Measurements from ENCODE around the gene UPB1. TPM values are rescaled to one million over a fixed set of nuclear protein-coding genes. Genes with fewer than 3 reads are reported as not detected.
A peak's percentile ranks its signal among the peaks of the same experiment; 100 is the strongest.
"Not testable (repeated sequence)": the region's sequence is repeated elsewhere in the genome, so short reads cannot be mapped to it uniquely, and the experiment has no call there.

The UPB1 gene
- total RNA-seq, 1 donor from 2014 or later, result 0.17 TPM

DNA sequence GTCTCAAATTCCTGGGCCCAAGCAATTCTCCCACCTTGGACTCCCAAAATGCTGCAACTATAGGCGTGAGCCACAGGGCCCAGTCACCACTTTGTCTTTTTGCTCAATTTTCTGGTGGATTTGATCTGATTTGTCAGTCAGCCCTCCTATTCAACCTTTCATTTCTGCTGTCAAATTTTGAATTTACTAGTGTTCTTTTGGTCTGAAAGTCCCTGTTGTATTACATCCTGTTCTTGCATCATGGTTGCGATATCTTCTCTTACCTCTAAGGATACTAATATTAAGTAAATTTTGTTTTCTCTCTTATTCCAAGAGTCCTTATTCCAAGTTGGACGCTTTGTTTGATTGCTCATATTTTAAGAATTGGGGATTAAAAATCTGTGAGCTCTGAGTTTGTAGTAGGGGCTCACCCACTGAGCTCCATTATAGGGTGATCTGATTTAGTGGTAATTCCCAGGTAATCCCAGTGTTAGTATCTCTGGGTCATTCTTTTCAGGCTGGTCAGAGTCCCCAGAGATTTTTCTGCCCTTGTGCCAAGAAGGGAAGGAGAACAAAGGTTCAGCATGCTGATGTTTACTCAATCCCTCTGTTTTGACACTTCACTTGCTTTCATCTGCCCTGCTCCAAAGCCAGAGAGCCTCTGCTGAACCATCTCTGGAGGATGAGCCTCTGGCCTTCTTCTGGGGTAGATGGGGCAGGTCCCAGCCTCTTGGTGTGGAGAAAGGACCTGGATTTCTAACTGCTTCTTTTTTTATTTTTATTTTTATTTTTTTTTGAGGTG lies 10.0 kb downstream of the UPB1 start:
- no peak for DNase-seq

DNA sequence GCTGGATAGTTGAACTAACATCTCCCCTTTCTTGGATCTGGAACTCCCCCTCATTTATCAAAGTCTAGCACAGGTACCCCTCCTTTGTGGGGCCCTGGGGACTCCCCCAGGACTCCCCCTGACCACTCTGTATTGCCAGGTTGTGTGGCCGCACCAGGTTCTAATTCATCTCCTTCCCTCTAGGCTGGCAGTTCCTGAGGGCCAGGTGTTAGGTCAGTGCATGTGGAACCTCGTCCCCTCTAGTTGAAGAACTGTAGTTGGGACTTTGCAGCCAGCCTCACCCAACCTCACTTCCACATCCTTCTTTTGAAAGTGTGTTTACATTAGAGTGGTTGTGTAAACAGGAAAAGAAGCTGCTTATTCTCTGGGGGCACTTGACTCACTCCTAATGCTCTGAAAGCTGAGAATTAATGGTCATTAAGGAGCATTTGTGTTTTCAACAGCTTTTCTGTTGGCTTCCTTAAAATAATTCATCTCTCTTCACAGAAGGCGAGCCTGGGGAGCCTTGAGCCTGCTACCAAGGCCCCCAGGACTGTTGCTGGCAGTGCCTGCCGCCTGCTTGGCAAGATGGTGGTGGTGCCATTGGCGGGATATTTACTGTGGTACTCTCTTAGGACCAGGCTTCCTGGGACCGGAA lies 11.8 kb downstream of the UPB1 start:
- DNase-seq, result peak; percentile 29

DNA sequence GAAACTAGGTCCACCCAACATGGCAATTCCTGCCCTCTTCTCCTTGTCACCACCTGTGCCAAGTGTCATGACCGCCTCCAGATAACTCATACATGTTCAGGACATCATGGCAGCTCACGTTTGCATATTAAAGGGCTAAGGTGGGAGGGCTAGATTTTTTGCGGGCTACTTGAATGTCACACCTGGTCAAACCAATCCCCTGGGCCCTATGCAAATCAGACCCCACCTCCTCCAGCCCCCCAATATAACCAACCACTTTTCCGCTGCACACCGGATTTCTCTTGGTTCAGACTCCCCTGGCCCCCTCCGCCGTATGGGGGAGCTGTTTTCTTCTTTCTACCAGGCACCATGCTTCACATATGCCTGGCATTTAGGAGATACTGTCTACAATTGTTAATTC lies 12.6 kb downstream of the UPB1 start:
- DNase-seq, result no peak

DNA sequence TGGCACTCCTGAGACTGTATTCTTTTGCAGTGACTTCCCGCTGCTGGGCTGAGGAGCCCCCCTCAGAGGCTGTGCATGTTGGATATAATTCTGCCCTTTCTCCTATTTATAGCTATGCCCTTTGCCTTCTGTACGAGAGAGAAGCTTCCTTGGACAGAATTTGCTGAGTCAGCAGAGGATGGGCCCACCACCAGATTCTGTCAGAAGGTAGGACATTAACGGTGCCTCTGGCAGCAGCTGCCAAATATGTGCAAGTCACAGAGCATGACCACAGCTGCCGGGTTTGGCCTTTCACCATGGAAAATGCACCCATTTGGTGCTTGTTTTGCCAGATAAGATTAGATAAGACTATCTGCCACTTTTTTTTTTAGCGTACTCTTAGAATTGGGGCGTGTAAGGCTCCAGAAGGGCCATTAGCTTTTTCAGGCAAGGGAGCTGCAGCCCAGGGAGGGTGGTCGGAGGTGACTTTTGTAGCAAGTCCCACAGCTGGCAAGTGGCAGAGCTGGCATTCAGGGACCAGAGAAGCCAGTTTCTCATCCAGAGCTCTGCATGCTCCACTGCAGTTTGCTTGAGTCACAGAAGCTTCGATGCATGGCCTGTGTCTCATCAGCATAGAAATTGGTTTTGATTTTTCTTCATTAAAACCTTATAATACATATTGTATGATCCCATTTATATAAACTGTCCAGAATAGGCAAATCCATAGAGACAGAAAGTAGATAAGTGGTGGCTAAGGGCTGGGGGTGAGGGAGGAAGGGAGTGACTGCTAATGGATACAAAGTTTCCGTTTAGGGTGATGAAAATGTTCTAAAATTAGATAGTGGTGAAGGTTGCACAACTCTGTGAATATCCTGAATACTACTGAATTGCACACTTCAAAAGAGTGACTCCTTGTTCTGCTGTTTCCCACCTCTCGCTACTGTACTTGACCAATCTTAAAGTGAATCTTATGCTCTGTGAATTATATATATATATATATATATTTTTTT lies 15.8 kb downstream of the UPB1 start:
- no peak for DNase-seq

DNA sequence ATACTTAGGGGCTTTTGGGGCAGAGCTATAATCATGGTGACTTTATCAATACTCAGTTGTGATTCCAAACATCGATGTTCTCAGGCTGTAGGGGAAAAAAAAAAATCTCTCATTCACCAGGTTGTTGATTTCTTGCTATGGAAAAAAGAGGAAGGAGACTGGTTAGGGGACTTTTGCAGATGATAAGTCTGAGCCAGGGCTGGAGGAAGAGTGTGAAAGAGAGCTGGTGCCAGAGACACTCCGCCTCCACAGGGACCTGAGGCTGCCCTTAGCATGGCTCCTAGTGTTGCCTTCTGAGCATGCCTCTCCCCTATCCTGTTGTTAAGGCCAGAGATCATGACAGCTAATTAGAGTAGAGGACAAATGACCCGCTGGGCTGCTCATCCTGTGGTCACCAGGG lies 16.9 kb downstream of the UPB1 start:
- DNase-seq, result no peak

DNA sequence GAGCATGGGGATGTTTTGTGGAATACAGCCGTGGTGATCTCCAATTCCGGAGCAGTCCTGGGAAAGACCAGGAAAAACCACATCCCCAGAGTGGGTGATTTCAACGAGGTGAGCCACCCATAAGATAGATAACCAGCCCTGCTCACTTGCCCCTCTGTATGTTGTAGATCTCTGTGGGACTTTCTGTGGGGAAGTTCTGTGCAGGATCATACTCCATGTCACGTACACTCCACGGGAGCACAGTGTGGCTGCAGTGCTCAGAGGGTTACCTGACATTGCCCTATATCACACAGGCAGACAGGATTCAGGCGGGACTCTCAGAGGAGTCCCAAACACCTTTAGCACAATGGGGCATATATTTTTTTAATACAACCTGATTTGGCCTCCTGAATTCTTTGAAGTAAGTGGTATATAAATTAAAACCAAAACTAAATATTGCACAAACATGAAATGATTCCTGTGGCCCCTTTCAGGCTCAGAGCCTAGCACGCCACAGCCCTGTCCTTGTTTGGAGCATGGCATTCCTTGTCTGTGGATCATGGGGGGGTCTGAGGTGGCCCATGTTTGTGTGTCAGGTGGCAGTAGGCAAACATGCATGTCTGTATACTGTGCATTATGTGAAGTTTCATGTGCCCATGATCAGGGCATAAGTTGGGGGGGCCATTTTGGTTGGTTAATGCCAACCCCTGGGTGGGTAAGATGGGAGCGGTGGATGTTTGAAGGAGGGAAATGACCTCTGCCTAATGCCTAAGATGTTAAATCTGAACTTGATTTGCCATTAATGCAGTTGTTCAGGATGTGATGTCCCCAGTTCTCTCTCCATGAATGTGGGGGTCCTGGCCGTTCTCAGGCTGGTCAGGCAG lies 18.5 kb downstream of the UPB1 start:
- no peak for DNase-seq

DNA sequence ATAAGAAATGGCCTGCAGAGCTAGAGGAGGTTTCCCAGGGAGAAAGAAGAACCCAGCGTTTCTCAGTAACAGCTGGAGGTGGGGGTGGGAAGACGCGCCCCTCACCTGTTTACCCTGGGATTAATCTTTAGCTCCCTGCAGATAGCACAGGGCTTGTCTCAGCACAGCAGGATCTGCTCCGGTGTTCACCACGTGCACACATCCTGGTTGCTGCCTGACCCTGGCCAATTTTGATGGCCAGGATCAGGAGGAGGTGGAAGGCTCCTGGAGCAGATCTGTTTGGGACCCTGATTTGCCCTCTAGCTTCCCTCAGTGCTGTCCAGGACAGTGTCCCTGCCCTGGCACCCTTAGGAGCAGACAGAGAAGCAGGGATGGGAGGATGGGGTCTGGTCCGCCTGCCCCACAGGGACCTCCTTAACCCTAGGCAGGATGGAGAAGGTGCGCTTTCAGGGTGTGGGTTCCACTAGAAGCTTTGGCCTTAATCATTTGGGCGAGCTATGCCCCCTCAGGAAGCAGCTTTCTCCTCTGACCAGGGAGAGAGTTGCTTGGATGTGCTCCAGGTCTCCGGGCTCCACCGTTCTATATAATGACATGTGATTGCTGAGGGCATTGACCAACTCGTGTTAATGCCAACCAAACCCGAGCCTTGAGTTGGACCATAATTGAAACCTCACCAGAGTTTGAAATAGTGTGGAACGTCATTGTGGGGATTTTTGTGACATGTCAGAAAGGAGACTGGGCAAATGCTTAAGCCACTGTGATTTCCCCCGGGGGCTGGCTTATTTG lies 19.3 kb downstream of the UPB1 start:
- no peak for DNase-seq

DNA sequence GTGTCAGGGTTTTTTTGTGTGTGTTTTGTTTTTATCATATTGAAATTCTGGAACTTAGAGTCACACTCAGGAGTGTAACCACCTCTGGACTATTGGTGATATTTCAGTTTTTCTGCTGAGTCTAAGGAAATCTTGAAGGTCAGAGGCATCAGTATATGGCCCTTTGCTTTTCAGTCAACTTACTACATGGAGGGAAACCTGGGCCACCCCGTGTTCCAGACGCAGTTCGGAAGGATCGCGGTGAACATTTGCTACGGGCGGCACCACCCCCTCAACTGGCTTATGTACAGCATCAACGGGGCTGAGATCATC lies 19.9 kb downstream of the UPB1 start:
- DNase-seq, result no peak

DNA sequence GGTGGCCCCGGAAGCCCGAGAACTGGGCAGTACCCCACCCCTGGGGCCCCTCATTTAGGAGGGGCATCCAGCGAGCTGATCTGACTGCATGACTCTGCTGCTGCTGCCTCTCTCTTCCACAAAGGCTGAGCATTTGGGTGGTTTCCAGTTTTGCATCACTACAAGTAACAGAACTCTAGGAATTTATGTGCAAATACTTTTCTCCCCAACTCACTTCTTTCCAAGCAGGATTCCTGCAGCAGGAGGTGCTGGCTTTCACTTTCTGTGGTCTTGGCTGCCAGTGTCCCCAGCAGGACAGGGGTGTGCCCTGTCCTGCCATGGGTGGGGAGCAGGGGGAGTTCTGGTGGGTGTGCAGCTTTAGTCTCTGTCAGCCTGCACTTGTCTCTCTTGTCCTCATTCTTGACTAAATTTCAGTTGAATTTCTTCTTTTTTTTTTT lies 21.2 kb downstream of the UPB1 start:
- DNase-seq, result no peak

DNA sequence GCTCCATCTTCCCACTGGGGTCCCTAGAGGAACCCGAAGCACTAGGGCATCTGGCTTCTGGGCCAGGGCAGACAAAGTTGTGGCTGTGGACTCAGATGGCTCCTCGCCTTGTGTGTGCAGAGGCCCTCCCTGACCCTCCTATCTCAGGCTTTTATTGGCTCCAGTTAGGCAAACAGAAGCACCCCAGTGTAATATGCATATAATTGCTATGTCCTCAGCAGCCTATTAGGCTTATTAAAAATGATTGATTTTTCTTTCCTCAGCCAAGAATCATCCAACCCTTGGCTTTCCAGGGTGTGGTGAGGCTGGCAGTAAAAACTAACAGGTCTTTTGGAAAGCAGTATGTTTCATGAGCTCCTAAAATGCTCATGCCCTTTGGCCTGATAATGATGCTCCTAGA lies 22.3 kb downstream of the UPB1 start:
- DNase-seq, result no peak

DNA sequence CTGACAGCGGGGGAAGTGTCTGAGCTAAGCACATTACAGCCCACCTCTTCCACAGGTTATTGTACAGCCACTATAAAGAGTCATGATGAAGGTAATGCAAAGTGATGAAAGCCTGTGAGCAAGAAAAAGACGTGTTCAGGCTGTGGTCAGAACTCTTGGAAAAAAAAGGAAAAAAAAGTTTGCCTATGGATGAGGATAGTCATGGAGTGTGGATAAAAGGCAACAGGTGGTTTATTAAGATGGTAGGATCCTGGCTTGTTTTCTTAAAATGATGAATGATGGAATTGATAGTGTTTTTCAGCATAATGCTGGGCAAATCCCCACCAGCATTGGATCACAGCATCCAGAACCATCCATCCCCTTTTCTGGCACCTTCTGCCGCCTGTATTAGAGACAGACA lies 23.1 kb downstream of the UPB1 start:
- DNase-seq, result no peak

DNA sequence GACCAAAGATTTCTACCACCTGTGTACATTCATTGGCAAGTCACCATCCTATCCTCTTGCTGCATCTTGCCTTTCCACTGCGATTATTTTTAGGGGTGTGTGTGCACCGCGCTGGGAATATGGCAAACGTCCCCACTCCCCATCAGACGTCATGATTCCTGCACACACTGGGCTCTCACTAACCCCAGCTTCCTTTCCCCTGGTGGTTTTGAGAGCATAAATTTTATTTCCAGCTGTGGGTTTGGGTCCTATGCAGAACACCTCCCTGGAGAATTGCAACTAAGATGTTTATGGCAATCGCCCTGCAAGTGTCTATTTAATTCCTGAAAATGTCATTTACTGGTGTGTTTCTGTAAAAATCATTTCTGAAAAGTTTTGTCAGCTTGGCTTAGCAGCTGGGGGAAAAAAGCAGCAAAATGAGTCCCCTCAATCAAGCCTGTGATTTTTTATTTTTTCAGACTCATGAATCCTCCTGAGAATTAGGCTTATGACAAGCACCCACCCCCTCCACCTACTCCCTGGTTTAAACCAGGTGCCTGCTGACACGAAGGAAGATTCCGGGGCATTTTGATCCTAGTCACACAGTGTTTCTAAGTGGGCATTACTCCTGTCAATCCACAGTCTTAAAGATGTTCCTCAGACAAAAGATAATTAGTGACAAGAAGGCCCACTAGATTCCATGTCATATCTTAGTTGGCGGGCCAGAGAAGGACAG lies 23.8 kb downstream of the UPB1 start:
- DNase-seq, result no peak

DNA sequence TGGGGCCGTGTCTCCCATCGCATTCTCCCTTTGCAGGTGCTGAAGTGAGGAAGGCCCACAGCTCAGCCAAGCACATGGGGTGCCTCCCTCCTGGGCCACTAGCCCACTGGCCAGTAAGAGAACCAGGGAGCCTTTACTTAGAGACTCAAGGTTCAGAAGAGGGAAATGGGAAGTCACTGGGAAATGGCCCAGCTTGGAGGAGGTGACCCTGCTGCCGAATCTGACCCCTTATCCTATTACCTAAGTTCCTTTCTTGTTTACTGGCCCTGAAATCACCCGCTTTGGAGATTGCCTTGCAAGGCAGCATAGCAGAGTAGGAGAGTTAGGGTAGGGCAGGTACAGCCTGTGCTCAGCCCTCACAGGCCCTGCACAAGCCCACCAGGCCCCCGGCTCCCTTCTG lies 24.4 kb downstream of the UPB1 start:
- no peak for DNase-seq

DNA sequence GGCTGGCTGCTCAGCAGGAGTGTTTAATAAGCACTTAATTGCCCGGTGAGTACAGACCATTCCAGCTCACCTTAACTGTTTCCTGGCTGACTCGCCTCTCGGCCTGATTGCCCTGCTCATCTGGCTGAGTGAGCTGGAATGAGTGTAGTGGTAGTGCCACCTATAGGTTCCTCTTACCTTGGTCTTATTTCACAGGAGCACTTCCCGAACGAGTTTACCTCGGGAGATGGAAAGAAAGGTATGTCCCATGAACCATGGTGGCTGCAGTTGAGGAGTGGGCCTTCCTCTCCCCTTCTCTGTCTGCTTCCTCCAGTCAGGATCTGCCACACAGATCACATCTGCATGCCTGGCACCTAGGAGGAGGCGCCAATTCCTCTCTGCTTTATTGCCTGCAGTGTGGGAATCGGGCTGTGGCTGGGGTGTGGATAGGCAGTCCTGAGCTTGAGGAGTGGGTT lies 26.7 kb downstream of the UPB1 start:
- peak; percentile 85 for DNase-seq

DNA sequence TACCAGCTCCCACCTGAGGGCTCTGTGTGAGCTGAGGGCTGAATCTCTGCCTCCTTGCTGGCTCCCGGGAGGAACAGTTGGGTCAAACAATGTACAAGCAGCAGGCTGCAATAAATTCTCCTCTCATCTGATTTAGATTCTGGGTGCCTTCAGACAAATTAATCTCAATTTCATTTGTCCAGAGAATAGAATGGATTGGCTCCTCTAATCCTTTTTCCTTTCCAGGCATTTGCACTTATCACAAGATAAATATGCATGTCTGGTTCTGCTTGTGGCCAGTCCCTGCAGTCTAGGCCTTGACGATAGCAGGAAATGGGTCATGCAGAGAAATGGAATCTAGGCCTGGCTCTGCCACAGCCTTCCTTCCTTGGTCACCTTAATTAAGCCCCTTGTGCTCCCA lies 28.7 kb downstream of the UPB1 start:
- DNase-seq, result peak; percentile 20

DNA sequence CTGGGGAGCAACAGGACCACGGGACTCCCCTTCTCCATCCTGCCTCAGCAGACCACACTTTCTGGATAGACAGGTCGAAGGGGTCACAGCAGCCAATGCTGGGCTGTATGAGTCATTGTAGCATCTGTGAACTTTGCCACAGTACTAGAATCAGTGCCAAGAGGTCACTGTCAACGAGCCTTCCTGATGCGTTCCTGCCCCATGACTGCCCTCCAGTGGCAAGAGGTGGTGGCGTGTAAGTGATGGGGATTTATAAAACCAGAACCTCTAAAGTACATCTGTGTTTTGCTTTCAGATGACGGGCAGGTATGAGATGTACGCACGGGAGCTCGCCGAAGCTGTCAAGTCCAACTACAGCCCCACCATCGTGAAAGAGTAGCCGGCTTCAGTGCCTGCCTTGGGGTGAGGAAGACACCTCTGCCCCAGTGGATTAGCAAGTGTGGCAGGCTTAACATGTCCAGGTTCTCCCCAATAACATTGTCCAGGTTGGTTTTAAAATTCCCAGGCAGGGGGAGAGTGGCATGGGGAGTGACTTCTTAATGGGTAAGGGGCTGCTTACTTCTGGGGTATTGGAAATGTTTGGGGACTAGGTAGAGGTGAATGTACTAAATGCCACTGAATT lies 30.4 kb downstream of the UPB1 start:
- DNase-seq, result peak; percentile 80

DNA sequence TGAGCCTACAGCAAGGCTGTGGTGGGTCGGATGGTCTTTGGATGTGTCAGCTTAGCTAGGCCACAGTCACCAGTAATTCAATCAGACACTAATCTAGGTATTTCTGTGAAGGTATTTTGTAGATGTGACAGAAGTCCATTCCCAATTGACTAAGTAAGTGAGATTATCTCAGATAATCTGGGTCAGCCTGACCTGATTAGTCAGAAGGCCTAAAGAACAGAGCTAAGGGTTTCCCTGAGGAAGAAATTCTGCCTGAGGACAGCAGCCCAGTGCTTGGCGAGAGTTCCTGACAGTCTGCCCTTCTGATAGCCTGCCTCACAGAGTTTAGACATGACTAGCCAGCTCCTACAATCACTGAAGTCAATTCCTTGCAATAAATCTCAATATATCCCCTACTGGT lies 31.1 kb downstream of the UPB1 start:
- DNase-seq, result no peak

DNA sequence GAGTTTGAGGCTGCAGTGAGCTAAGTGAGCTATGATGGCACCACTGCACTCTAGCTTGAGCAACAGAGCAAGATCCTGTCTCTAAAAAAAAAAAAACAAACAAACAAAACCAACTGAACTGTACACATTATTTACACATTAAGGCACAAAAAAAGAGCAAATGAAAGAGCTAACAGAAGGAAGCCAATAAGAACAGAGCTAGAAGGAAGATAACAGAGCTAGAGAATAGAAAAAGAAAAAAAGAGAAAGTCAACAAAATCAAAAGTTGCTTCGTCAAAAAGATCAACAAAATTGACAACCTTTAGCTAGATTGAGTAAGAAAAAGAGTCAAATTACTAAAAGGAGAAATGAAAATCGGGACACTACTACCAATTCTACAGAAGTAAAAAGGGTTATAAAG lies 34.8 kb downstream of the UPB1 start:
- no peak for DNase-seq

DNA sequence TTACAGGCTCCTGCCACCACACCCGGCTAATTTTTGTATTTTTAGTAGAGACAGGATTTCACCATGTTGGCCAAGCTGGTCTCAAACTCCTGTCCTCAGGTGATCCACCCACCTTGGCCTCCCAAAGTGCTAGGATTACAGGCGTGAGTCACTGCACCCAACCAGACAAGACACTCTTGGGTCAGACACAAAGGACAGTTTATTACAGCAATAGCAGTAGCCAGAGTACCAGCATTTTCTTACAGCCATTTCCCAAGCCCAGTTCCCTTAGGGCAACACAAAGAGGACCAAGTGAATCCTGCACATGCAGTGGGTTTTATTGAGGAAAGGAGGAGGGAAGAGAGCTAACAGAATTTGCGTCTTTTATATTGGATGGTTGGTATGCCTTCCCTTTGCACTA lies 35.8 kb downstream of the UPB1 start:
- DNase-seq, result not testable (repeated sequence)

DNA sequence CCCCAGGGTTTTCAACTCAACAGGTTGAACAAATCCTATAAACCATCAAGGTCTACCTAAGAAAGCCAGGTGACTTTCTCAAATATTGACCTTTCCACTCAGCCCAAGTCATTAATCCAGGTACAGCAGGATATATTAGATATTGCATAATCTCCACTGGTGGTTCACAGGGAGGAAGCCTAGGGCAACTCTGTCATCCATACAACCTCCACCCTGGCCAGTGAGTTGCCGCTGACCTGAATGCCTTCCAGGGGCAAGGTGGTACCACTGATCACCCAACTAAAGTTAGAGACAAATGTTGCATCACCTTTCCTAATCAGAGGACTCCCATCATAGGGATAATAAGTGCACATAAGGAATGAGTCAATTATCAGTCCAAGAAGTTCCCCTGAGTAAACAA lies 36.9 kb downstream of the UPB1 start:
- no peak for DNase-seq
